A549 (cell line): ENCODE data around the gene MTCL1.

ENCODE experiments used
- E2F6 ChIP-seq: IDR thresholded peaks from 2 replicates; pipeline ENCODE4 v1.6.1; 2012; ENCODE audit warnings: low read depth, borderline replicate concordance
- TF ChIP-seq, protein P1 (sequence below): fragments of >200 bp; sonication (Bioruptor Twin); formaldehyde crosslinking; IDR thresholded peaks from 3 replicates; pipeline ENCODE4 v1.5.1; 2016

GRCh38 chr18:8847066-8847755 is 141.9 kb downstream of the MTCL1 start:
- TF ChIP-seq, protein P1, sequence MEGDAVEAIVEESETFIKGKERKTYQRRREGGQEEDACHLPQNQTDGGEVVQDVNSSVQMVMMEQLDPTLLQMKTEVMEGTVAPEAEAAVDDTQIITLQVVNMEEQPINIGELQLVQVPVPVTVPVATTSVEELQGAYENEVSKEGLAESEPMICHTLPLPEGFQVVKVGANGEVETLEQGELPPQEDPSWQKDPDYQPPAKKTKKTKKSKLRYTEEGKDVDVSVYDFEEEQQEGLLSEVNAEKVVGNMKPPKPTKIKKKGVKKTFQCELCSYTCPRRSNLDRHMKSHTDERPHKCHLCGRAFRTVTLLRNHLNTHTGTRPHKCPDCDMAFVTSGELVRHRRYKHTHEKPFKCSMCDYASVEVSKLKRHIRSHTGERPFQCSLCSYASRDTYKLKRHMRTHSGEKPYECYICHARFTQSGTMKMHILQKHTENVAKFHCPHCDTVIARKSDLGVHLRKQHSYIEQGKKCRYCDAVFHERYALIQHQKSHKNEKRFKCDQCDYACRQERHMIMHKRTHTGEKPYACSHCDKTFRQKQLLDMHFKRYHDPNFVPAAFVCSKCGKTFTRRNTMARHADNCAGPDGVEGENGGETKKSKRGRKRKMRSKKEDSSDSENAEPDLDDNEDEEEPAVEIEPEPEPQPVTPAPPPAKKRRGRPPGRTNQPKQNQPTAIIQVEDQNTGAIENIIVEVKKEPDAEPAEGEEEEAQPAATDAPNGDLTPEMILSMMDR, result no peak
- no peak for TF ChIP-seq E2F6
